ENCODE results near the gene HERC2. TPM values are rescaled to one million over a fixed set of nuclear protein-coding genes. Genes with fewer than 3 reads are reported as not detected.
A peak's percentile ranks its signal among the peaks of the same experiment; 100 is the strongest.

The HERC2 gene
- total RNA-seq, 1 donor from 2014 or later: 58.5 TPM

DNA sequence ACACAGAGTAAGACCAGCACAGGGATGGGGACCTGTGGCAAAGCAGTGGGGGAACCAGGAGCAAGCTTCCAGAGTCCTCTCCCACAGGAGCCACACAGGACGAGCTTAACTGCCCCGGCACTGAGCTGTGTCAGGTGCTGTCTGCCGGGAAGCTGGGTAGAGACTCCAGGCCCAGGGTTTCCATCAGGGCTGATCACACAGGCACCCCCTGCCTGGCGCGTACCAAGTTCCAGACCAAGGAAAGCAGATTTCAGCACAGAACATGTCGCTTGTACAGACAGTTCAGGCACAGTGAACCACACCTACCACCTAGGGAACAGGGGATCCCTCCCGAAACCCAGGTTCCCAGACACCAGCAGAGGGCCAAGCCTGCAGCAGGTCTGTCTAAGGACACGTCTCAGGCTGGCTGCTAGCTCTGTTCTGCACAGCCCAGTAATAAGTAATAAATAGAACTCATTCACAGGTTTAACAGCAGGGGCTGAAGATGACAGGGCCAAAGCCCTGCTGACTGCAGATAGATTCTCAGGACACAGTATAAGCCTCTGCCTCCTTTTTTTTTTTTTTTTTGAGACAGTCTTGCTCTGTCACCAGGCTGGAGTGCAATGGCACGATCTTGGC lies 192.6 kb downstream of the HERC2 start:
- Mint-ChIP-seq H3K27me3 (ENCODE audit: low read depth) (no peaks in the 10 kb centered on the region), H3K4me1 (ENCODE audit: low read depth) (peaks cover 26% of the 10 kb centered on the region), H3K36me3 (ENCODE audit: low read depth) (peaks cover 10% of the 10 kb centered on the region), H3K9me3 (ENCODE audit: low read depth) (no peaks in the 10 kb centered on the region), H3K4me3 (ENCODE audit: unreplicated experiment) (no peak overlapping the region), H3K27ac (ENCODE audit: unreplicated experiment) (no peak overlapping the region)
- TF ChIP-seq, protein P1, sequence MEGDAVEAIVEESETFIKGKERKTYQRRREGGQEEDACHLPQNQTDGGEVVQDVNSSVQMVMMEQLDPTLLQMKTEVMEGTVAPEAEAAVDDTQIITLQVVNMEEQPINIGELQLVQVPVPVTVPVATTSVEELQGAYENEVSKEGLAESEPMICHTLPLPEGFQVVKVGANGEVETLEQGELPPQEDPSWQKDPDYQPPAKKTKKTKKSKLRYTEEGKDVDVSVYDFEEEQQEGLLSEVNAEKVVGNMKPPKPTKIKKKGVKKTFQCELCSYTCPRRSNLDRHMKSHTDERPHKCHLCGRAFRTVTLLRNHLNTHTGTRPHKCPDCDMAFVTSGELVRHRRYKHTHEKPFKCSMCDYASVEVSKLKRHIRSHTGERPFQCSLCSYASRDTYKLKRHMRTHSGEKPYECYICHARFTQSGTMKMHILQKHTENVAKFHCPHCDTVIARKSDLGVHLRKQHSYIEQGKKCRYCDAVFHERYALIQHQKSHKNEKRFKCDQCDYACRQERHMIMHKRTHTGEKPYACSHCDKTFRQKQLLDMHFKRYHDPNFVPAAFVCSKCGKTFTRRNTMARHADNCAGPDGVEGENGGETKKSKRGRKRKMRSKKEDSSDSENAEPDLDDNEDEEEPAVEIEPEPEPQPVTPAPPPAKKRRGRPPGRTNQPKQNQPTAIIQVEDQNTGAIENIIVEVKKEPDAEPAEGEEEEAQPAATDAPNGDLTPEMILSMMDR (IDR thresholded peaks at IDR 0.05): no peak
- no peak for DNase-seq (ENCODE audit: low spot score)

DNA sequence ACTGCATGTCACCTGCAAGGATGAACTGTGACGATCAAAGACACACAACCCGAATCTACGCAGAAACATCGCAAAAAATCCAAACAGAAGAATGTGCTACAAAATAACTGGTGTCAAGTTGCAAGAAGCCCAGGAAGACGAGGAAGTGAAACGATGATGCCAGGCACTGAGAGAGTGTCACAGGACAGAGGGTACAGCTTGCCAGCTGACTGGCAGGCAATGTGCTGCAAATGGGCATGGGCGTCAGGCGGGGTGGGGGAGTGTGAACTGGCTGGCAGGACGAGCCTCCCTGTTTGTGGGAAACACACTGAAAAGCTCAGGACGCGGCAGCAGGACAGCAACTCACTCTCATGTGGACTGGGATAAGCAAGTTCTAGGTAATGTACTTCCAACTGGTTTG lies 193.9 kb downstream of the HERC2 start:
- TF ChIP-seq, protein P1 (IDR thresholded peaks at IDR 0.05): no peak
- Mint-ChIP-seq H3K4me1 (ENCODE audit: low read depth) (peaks cover 19% of the 10 kb centered on the region), H3K27ac (ENCODE audit: unreplicated experiment) (no peak overlapping the region), H3K4me3 (ENCODE audit: unreplicated experiment) (no peak overlapping the region), H3K9me3 (ENCODE audit: low read depth) (no peaks in the 10 kb centered on the region), H3K36me3 (ENCODE audit: low read depth) (peaks cover 12% of the 10 kb centered on the region), H3K27me3 (ENCODE audit: low read depth) (no peaks in the 10 kb centered on the region)
- DNase-seq (ENCODE audit: low spot score): no peak

DNA sequence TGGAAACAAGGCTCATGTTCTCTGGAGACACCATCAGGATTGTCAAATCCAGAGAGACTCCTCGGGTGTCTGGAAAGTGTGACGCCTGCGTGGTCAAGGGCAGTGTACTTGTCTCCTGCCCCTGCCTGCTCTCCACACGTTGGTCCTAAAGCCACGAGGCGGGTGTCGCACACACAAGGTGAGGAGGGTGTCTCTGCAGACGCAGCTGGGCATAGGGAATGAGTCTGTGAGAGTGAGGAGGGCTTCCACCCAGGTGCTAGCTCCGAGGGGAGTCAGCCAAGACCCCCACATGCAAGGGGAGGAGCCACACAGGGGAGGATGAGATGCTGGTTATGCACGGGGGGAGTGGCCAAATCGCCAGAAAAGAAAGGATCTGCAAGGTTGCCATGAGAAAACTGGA lies 194.9 kb downstream of the HERC2 start:
- Mint-ChIP-seq H3K4me3 (ENCODE audit: unreplicated experiment) (no peak overlapping the region), H3K4me1 (ENCODE audit: low read depth) (peaks cover 9% of the 10 kb centered on the region), H3K9me3 (ENCODE audit: low read depth) (no peaks in the 10 kb centered on the region), H3K27me3 (ENCODE audit: low read depth) (no peaks in the 10 kb centered on the region), H3K36me3 (ENCODE audit: low read depth) (peaks cover 12% of the 10 kb centered on the region), H3K27ac (ENCODE audit: unreplicated experiment) (no peak overlapping the region)
- DNase-seq (ENCODE audit: low spot score): no peak
- TF ChIP-seq, protein P1 (IDR thresholded peaks at IDR 0.05): no peak

DNA sequence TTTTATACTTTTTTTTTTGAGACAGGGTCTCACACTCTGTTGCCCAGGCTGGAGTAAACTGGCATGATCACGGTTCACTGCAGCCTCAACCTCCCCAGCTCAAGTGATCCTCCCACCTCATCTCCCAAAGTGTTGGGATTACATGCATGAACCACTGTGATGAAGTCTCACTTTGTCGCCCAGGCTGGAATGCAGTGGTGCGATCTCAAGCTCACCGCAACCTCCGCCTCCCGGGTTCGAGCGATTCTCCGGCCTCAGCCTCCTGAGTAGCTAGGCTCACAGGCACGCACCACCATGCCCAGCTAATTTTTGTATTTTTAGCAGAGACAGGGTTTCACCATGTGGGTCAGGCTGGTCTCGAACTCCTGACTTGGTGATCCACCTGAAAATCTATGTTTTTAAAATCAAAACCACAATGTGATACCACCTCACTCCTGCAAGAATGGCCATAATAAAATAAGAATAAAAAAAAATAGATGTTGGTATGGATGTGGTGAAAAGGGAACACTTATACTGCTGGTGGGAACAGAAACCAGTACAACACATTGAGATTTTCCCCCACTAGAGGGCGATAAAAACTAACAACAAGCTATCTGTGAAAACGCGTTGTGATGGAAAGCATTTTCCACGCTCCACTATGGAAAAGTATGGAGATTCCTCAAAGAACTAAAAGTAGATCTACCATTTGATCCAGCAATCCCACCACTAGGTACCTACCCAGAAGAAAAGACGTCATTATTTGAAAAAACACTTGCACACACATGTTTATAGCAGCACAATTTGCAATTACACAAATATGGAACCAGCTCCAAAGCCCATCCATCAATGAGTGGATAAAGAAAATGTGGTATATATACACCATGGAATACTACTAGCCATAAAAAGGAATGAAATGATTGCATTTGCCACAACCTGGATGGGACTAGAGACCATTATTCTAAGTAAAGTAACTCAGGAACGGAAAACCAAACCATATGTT lies 196.0 kb downstream of the HERC2 start:
- Mint-ChIP-seq H3K27me3 (ENCODE audit: low read depth) (no peaks in the 10 kb centered on the region), H3K27ac (ENCODE audit: unreplicated experiment) (no peak overlapping the region), H3K4me3 (ENCODE audit: unreplicated experiment) (no peak overlapping the region), H3K9me3 (ENCODE audit: low read depth) (no peaks in the 10 kb centered on the region), H3K36me3 (ENCODE audit: low read depth) (peaks cover 17% of the 10 kb centered on the region), H3K4me1 (ENCODE audit: low read depth) (peaks cover 9% of the 10 kb centered on the region)
- DNase-seq (ENCODE audit: low spot score): no peak
- TF ChIP-seq, protein P1 (IDR thresholded peaks at IDR 0.05): peak; percentile 86

DNA sequence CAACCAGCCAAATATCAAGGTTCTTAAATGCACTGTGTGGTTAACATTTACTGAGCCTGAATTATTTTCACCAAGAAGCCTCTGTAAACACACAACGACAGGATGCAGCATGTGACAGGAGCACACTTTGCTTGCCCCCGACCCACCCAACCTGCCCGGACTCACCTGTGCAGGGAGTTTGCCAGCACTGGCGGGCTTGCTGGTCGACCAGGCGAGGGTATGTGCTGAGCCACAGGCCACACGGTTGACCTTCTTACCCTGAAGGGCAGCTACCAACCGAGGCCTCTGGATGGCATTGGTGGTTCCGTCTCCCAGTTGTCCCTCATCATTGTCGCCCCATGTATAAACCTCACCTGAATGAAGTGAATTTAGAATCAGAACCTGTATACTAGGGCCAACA lies 197.1 kb downstream of the HERC2 start:
- H3K27me3 Mint-ChIP-seq (ENCODE audit: low read depth): no peaks in the 10 kb centered on the region

More for the DNA sequence above, 197.1 kb downstream of the HERC2 start:
- Mint-ChIP-seq H3K4me1 (ENCODE audit: low read depth) (peaks cover 10% of the 10 kb centered on the region), H3K9me3 (ENCODE audit: low read depth) (no peaks in the 10 kb centered on the region), H3K36me3 (ENCODE audit: low read depth) (peaks cover 17% of the 10 kb centered on the region), H3K27ac (ENCODE audit: unreplicated experiment) (peak overlapping the region; percentile 9), H3K4me3 (ENCODE audit: unreplicated experiment) (no peak overlapping the region)
- DNase-seq (ENCODE audit: low spot score): no peak
- TF ChIP-seq, protein P1 (IDR thresholded peaks at IDR 0.05): no peak

Data from chondrocyte (in vitro differentiated cells).